Measurements from ENCODE around the gene MAP4K5.
"Not testable (repeated sequence)": the region's sequence is repeated elsewhere in the genome, so short reads cannot be mapped to it uniquely, and the experiment has no call there.

Gene MAP4K5

DNA sequence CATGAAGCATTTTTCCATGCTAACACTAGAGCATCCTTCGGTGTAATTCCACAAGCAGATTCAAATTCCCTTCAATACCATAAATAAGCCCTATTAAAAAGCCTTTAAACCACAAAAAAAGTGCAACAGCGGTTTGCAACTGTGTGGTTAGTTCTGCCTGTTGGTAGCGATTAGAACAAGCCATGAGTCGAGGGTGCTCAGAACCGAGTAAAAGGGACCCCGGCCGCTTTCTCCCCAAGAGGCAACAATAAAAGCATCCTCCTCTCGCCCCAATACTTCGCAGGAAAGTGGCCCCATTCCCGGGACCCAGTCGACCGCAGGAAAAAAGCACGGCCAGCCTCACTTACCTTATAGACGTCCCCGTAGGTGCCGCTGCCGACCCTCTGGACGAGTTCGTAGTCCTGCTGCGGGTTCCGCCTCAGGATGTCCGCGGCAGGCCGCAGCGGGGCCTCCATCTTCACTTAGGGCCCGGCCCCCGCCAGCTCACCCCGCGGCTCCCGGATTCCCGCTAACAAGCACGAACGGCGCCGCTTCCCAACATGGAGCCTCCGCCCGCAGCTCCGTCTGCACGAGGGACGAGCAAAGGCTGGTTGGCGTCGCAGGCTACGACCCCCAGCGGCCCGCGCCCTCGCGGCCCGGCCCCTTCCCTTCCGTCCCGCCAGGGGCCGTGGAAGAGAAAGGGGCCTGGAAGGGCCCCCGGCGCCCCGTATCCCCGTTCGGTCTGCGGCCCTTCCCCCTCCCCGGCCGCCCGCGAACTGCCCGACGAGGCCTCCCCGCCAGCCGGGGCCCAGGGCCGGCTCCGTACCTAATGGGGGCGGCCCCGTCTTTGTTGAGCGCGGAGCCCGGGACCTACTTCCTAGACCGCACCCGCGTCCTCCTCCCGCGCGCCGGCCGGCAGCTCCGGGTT, 521 bp downstream of the MAP4K5 start:
- DNase-seq (ENCODE audit: low spot score): peak; percentile 78

DNA sequence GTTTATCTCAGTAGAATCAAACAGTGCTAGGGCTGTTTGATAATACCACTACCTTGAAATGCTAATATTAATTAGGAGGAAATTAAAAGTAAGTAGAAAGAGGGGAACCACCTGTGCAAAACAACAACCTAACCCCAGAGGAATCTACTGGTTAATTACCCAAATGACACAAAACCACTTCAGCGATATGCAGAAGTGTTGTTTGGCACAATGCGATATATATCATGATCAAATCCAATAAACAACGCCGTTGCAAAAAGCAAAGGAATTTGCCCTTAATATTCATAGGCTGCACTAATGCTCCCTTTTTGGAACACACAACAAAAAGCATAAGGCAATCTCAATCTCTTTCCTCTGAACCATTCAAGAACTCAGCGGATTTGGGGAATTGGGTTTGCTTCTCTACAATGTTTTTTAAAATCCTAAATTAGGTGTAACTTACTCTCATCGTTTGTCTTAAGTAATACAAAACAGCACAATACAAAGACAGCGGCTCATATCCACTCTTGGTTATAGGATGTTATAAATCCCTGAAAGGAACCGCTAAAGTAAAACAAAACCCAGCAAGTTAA, 1.5 kb downstream of the MAP4K5 start:
- DNase-seq (ENCODE audit: low spot score): no peak

DNA sequence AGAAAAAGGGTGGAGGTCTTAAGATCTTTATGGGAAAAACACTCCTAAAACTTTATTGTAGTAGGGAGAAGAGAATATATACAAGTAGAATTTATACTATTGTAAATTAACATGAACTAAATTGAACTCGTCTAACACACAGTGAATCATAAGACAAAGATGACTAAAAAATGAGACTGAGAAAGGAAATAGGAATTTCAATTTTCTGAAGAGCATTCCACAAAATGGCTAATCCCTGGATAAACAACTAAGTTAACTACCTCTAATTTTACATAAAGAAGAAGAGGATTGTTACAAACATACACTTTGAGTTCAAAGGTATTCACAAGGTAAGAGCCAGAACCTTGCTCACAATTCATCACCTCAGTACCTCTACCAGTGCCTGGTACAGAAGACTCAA, 2.0 kb downstream of the MAP4K5 start:
- no peak for DNase-seq (ENCODE audit: low spot score)

DNA sequence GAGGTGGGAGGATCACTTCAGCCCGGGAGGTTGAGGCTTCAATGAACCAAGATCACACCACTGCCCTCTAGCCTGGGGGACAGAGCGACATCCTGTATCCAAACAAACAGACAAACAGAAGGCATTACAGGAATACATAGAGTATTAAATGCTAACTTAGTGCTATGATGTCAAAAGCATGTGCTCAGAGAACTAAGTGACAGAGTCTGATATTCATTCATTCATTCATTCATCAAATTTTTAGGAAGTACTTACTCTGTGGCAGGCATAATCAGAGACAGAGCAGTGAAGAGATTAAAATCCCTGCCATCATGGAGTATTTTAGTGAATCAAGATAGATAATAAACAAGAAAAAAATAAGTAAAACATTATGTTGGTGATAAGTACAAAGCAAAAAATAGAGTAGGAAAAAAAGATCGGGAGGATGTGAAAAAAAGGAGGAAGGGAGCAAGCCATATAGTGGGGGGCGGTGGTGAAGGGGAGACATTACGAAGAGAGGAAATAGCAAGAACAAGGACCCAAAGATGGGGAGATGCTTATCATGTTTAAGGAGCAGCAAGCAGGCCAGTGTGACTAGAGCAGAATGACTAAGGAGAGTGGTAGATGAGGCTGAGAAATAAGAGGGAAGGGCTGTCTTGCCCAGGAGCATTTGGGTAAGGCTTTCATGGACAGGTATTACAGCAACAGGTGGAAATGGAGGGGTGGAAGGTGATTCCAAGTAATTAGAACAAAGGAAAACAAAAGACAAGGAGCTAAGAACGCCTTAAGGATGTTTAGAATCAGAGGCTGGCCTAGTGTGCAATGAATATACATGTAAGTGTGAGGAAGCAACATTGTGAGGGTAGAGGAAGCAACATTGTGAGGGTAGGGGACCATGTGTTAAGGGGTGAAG, 2.8 kb downstream of the MAP4K5 start:
- no peak for DNase-seq (ENCODE audit: low spot score)

DNA sequence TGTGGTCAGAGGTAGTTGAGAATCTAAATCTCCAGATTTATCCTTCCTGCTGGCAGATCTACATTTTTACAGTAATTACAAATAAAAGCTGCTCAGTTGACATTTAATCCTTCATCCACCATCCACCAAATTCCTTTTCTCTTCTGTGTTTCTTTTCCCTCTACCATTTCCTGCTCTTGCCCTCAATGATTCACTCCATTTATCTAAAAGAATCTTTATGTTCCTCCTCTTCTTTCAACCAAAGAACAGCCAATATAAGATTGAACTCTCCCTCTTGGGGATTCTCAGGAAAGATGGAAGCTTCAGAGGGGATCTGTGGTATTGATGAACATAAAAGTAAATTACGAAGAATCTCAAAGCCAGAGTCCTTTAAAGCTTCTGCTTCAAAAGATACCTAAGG, 4.4 kb downstream of the MAP4K5 start:
- no peak for DNase-seq (ENCODE audit: low spot score)

DNA sequence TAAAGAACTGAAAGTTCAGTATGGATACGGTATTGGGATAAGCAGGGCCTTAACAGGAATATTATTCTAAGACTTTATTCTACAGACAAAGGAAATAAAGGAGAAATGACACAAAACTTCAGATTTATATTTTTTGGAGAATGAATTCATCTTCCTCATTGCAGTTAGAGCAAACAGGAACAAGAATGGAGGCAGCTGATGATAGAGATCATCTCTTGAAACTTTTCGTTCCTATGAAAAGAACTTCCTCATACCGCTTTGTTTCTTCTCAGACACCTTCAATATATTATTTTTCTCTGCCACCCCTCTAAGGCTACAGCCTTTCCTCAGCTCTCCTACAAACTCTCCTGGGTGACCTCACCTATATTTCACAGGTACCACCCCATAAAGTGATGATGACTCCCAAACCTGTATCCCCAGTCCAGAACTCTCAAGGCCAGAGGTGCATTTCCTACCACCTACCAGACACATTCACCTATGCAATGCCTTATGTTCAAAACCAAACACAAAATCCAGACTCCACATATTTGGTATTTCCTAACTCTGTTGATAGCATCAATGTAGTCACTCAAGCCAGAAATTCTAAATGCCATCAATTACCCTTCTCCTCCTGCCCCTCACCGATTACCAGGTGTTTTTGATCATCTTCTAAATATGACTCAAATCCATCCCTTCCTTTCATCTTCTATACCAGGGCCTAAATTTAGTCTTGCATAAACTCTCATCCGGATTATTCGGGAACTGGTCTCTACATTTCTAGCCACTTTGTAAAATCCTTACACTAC, 7.4 kb downstream of the MAP4K5 start:
- no peak for DNase-seq (ENCODE audit: low spot score)

DNA sequence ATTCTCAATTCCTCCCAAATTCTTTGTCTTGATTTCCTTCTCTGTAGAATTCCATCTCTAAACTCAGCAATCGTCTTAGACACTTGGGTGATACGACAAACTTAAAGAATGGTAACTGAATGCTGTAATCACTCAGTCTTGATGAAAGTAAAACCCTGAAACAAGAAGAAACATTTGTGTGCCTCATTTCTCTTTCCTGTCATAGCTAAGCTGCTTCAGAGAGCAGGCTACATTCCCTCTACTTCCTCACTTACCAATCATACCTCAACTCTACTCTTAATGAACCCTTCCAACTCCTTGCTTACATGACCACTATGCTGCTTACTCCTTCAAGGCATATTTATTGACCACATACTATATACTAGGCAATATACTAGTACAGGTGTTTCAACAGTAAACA, 8.3 kb downstream of the MAP4K5 start:
- no peak for DNase-seq (ENCODE audit: low spot score)

DNA sequence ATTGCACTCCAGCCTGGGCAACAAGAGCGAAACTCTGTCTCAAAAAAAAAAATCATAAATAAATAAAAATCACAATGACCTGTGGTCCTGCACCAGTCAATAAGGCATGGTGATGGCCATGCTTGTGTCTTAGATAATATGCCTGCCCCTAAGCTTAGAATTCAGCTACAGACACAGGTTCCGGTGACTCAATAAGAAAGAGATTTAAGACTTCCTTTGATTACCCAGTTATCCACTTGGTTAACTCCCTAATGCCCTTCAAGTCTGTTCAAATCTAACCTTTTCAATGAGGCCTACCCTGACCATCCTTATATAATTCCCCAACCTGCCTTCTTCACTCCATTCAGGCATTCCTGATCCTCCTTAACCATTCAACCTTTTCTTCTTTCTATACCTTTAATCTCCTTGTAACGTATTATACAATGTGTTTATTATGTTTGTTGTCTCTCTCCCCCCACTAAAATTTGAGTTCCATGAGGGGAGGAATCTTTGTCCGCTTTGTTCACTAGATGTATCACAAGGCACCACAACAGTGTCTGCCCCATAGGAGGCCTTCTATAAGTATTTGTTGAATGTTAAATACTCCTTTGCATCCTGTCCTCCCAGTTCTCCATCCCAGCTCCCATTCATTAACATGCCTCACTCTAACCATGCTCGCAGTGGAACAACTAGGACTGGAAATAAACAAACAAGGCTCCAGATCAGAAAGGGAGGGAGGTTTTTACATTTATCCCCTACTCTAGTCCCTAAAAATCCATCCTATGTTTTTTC, 8.9 kb downstream of the MAP4K5 start:
- no peak for DNase-seq (ENCODE audit: low spot score)

DNA sequence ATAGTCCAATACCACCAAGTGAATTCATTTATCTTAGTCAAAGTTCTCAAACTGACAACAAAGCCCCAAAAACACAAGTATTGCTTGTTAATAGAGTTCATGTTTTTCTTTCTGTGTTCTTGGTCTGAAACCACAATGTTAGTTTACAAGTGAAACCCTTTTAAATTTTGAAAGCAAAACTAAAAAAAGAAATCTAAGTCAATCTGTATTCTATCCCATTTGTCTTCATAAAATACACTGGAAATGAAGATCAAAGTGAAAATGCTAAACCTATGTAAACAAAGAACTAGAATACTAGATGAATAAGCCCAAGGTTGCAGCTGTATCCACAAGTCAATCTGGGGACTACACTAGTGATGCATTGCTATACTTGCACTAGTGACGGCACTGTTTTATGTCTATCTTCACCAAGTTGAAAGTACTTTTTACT, 10.4 kb downstream of the MAP4K5 start:
- DNase-seq (ENCODE audit: low spot score): no peak

DNA sequence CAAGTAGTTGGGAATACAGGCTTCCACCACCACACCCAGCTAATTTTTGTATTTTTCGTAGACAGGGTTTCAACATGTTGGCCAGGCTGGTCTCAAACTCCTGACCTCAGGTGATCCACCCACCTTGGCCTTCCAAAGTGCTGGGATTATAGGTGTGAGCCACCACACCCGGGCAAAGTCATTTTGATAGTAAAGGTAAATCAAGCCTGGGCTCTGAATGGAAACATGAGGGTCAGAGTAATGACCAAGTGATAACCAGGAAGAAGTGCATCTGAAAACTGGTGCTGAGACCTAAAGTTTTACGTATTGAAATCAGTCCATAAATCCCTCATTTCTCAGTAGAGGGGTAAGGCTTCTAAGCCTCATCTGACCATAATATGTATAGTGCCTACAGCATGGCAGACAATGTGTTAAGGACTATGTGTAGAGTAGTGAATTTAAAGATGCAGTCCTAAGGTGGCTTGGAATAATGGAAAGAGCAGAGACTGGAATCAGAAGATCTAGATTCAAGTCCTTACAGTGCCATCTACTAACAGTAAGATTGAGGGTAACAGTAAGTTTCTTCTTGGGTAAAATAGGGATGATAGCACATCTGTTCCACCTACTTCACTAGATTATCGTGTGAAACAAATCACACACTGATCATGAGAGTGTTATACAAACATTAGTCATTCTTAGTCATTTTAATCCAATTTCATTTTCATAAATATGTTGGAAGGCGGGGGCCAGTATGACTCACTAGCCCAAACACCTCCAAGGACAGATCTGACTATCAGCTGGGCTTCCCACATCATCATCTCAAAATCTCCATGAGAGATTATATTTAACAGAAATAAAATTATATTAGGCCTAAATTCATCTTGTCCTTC, 11.2 kb downstream of the MAP4K5 start:
- DNase-seq (ENCODE audit: low spot score): no peak

DNA sequence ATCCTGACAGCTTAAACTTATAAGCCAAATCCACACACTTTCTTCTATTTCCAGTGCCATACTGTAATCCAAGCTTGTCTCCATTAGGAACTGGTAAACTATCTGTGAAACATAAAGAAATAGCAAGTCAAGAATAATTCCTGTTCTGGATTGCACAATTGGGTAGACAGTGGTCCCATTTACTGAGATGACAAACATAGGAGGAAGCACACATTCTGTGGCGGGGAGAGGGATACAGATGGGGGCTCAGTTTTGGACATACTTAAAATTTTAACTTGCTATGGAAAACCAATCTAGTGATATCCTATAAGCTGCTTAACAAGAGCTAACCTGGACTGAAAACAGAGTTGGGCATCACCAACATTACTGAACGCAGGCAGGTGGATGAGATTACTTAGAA, 16.3 kb downstream of the MAP4K5 start:
- no peak for DNase-seq (ENCODE audit: low spot score)

DNA sequence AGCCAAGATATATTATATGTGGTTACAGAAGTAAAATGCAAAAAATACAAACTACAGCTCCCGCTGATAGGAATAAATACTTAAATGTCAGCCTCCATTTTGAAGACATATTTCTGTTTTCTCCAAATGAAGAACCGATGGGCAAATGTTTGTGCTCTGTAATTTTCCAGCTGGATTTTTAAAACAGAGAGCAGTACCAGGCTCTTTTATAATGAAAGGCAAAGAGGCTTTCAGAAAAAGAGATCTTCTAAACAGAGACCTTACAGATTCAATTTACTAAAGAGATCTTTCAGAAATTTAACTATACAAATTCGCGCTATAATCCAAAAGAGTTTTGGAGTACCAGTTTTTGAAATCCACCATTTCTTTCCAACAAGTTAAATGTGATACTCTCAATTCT, 19.9 kb downstream of the MAP4K5 start:
- DNase-seq (ENCODE audit: low spot score): no peak

DNA sequence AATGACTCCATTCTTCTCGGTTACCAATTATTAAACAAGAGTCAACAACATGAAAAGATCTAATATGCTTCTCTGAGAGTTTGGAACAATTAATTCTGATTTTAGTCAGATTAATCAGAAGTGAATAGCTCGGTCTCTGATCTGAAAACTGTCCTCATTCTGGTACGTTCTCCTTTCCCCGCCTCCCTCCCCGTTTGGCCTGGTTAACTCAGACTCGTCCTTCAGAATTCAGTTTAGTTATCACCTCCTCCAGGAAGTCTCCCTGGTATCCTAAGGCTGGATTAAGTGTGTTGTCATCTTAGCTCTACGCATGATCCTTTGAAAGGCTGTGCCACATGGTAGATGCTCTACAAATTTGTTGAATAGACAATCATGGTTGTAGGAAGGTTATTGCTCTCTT, 22.2 kb downstream of the MAP4K5 start:
- DNase-seq (ENCODE audit: low spot score): no peak

DNA sequence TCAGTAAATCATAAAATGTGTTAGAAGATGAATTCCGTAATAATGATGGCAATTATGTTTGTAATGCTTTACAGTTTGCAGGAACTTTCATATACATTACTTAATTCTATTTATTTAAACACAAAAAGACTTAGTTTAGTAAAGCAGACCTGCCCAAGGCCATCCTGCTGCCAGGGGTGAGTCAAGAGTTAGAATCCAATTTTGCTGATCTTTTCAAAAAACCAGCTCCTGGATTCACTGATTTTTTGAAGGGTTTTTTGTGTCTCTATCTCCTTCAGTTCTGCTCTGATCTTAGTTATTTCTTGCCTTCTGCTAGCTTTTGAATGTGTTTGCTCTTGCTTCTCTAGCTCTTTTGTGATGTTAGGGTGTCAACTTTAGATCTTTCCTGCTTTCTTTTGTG, 25.3 kb downstream of the MAP4K5 start:
- not testable (repeated sequence) for DNase-seq (ENCODE audit: low spot score)

DNA sequence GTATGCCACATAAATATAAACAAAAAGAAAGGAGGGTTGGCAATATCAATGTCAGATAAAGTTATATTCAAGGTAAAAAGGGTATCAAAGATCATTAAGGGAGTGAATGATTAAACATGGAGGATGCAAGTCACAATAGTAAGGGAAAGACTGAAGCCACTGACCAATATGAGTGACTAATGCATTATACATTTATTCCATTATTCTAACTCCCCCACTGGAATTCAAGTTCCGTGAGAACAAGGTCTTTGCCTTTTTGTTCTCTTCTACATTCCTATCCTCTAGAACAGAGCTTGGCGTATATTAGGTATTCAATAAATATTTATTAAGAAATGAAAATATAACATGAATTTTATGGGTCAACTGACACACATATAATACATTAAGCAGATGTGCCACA, 30.7 kb downstream of the MAP4K5 start:
- DNase-seq (ENCODE audit: low spot score): no peak

DNA sequence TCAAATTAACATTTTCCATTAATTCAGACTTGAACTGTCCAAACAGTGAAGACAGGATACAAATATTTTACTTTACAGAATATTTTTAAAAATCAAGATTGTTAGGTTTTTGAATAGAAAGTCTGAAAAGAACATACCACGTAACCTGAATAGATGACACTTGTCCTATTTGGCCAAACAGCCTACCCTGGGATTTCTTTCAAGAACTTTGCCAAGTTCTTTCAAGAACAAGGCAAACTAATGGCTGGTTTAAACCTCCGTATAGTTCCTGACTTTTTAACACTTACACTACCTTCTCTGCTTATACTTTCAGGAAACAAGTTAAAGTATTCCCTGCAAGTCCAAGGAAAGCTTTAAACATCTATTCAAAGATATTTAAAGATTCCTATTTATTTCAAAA, 35.0 kb downstream of the MAP4K5 start:
- no peak for DNase-seq (ENCODE audit: low spot score)

DNA sequence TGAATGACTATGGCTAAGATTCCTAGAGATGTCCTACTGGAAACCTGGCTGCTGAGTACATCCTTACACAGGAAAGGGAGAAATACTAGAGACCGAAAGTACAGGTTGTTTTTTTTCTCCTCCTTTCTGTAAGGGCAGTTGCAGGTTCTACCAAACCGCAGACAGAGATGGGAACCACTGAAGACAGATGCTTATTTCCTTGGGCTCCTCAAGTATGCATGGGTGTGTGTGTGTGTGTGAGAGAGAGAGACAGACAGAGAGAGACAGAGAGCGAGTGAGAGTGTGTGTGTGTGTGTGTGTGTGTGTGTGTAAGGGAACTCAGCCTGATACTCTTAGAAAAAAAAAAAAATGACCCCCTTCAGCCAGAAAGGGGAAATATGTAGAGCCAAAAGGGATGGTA, 42.5 kb downstream of the MAP4K5 start:
- no peak for DNase-seq (ENCODE audit: low spot score)

DNA sequence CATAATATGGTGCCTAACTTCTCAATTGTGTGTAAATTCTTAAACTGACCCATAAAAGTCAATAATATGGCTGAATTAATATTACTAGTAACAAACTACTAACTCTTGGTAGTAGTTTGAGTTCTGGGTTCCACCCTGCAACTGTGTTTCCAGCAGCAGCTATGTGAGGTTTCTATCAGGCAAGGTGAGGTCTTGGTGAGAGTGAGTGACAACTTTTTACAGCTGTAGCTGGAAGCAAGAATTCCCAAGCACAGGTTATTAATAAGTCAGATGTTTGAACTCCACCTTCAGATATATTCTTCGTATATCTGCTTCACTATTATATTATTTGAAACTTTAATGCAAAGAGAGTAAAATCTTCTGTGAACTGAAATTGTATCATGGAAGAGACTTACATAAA, 43.8 kb downstream of the MAP4K5 start:
- no peak for DNase-seq (ENCODE audit: low spot score)

DNA sequence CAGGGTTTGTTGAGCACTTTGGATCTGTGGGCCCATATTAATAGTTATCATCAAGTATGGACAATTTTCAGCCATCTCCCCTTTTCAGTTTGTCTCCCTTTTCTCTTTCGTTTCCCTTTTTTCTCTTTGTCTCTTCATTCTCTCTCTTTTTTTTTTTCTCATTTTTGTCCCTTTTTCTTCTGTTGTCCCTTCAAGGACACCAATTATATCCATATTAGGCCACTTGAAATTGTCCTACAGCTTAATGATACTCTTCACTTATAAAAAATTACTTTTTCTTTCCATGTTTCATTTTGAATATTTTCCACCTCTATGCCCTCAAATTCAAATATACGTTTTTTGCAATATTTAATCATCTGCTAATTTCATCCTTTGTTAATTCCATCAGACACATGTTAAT, 53.3 kb downstream of the MAP4K5 start:
- DNase-seq (ENCODE audit: low spot score): no peak

DNA sequence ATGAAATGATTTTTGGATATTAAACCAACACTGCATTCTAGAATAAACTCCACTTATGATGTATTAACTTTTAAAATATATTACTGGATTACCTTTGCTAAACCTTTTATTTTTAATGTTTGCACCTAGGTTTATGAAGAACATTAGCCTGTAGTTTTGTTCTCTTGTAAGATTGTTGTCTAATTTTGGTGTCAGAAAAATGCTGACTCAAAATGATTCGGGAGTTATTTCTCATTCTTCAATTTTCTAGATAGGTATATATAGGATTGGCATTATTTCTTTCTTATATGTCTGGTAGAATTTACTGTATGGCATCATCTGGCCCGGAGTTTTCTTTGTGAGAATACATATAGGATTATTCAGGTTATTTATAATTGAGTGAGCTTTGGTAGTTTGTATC, 54.6 kb downstream of the MAP4K5 start:
- no peak for DNase-seq (ENCODE audit: low spot score)
